ENCODE measurements around the gene DCAF5.

DCAF5 gene

GRCh38 chr14:69064596-69064995, 88.3 kb downstream of the DCAF5 start:
- Histone ChIP-seq H3F3A (ENCODE audit: low read depth) (no peaks in the 10 kb centered on the region), H3K9me2 (replicated peaks; ENCODE audit: low read depth, low read length) (no peaks in the 10 kb centered on the region), H3K9me3 (ENCODE audit: insufficient read depth, low read depth, low read length) (no peaks in the 10 kb centered on the region), H3K4me3 (ENCODE audit: low read length, poor library complexity, severe bottlenecking) (no peak overlapping the region), H3K79me2 (ENCODE audit: insufficient read depth, low read length) (no peaks in the 10 kb centered on the region), H3K4me2 (ENCODE audit: low read depth, low read length, poor library complexity, severe bottlenecking) (no peak overlapping the region), H3K36me3 (ENCODE audit: insufficient read depth, low read length) (peaks cover 80% of the 10 kb centered on the region), H3K4me1 (ENCODE audit: insufficient read depth, low read length, poor library complexity, severe bottlenecking) (no peaks in the 10 kb centered on the region), H4K20me1 (ENCODE audit: insufficient read depth, low read length, poor library complexity, severe bottlenecking) (no peaks in the 10 kb centered on the region), H3K27me3 (ENCODE audit: insufficient read depth, low read length, poor library complexity, severe bottlenecking) (no peaks in the 10 kb centered on the region), H2AFZ (ENCODE audit: low read length) (no peak overlapping the region), H3K9ac (ENCODE audit: low read depth, low read length, poor library complexity, severe bottlenecking) (no peak overlapping the region)
- TF ChIP-seq CTCF (conservative IDR thresholded peaks at IDR 0.05; ENCODE audit: low read length) (no peak), EZH2phosphoT487 (IDR thresholded peaks at IDR 0.05; ENCODE audit: borderline replicate concordance) (no peak)

GRCh38 chr14:69059658-69060623, 93.0 kb downstream of the DCAF5 start:
- Histone ChIP-seq H3K79me2 (ENCODE audit: insufficient read depth, low read length) (no peaks in the 10 kb centered on the region), H3K27me3 (ENCODE audit: insufficient read depth, low read length, poor library complexity, severe bottlenecking) (no peaks in the 10 kb centered on the region), H2AFZ (ENCODE audit: low read length) (no peak overlapping the region), H3K36me3 (ENCODE audit: insufficient read depth, low read length) (peaks cover 87% of the 10 kb centered on the region), H3K4me2 (ENCODE audit: low read depth, low read length, poor library complexity, severe bottlenecking) (no peak overlapping the region), H3F3A (ENCODE audit: low read depth) (no peaks in the 10 kb centered on the region), H3K9me3 (ENCODE audit: insufficient read depth, low read depth, low read length) (no peaks in the 10 kb centered on the region), H3K4me1 (ENCODE audit: insufficient read depth, low read length, poor library complexity, severe bottlenecking) (no peaks in the 10 kb centered on the region), H4K20me1 (ENCODE audit: insufficient read depth, low read length, poor library complexity, severe bottlenecking) (no peaks in the 10 kb centered on the region), H3K9ac (ENCODE audit: low read depth, low read length, poor library complexity, severe bottlenecking) (no peak overlapping the region), H3K4me3 (ENCODE audit: low read length, poor library complexity, severe bottlenecking) (no peak overlapping the region), H3K9me2 (replicated peaks; ENCODE audit: low read depth, low read length) (no peaks in the 10 kb centered on the region)
- no peak for TF ChIP-seq EZH2phosphoT487 (IDR thresholded peaks at IDR 0.05; ENCODE audit: borderline replicate concordance)
- TF ChIP-seq CTCF (conservative IDR thresholded peaks at IDR 0.05; ENCODE audit: low read length), result no peak

GRCh38 chr14:69055999-69056788, 96.7 kb downstream of the DCAF5 start:
- Histone ChIP-seq H3K9ac (ENCODE audit: low read depth, low read length, poor library complexity, severe bottlenecking) (no peak overlapping the region), H3K4me1 (ENCODE audit: insufficient read depth, low read length, poor library complexity, severe bottlenecking) (no peaks in the 10 kb centered on the region), H3K27me3 (ENCODE audit: insufficient read depth, low read length, poor library complexity, severe bottlenecking) (no peaks in the 10 kb centered on the region)

More at GRCh38 chr14:69055999-69056788, 96.7 kb downstream of the DCAF5 start:
- Histone ChIP-seq H2AFZ (ENCODE audit: low read length) (no peak overlapping the region), H3K9me2 (replicated peaks; ENCODE audit: low read depth, low read length) (no peaks in the 10 kb centered on the region), H3K79me2 (ENCODE audit: insufficient read depth, low read length) (no peaks in the 10 kb centered on the region), H3K36me3 (ENCODE audit: insufficient read depth, low read length) (peaks cover 83% of the 10 kb centered on the region), H3K4me2 (ENCODE audit: low read depth, low read length, poor library complexity, severe bottlenecking) (no peak overlapping the region), H3K4me3 (ENCODE audit: low read length, poor library complexity, severe bottlenecking) (no peak overlapping the region), H4K20me1 (ENCODE audit: insufficient read depth, low read length, poor library complexity, severe bottlenecking) (no peaks in the 10 kb centered on the region), H3K9me3 (ENCODE audit: insufficient read depth, low read depth, low read length) (no peaks in the 10 kb centered on the region), H3F3A (ENCODE audit: low read depth) (no peaks in the 10 kb centered on the region)
- no peak for TF ChIP-seq EZH2phosphoT487 (IDR thresholded peaks at IDR 0.05; ENCODE audit: borderline replicate concordance)
- TF ChIP-seq CTCF (conservative IDR thresholded peaks at IDR 0.05; ENCODE audit: low read length), result no peak
